Subcutaneous adipose tissue (tissue), 4 donors: ENCODE measurements around the gene MSI1. TPM values are rescaled to one million over a fixed set of nuclear protein-coding genes. Genes with fewer than 3 reads are reported as not detected.

Experiments used
- total RNA-seq, 4 donors: library from RNA; depleted of rRNA; stranded (reverse); fragments of >200 nt; gene quantifications; one replicate each; pipeline ENCODE4 v1.1.0, GENCODE V29; 2016
- TF ChIP-seq, protein P1 (sequence below): fragments of 450-650 bp; IDR thresholded peaks from one replicate; pipeline ENCODE4 v1.5.1; 2016; ENCODE audit warnings: low read depth, mild to moderate bottlenecking, control low read depth, antibody characterized with exemption, moderate library complexity

The MSI1 gene
- total RNA-seq, 4 donors from 2014 or later: not detected

DNA sequence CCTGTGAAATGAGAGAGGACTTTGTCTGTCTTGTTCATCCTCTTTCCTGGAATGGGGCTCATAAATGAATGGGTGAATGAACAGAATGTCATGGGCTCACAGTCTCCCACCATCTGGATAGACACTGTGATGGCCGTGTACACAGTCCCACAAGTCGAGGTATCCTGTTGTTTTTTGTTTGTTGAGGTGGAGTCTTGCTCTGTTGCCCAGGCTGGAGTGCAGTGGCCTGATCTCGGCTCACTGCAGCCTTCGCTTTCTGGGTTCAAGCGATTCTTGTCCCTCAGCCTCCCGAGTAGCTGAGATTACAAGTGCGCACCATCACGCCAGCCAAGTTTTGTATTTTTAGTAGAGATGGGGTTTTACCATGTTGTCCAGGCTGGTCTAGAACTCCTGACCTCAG is 25.3 kb downstream of the MSI1 start:
- TF ChIP-seq, protein P1, sequence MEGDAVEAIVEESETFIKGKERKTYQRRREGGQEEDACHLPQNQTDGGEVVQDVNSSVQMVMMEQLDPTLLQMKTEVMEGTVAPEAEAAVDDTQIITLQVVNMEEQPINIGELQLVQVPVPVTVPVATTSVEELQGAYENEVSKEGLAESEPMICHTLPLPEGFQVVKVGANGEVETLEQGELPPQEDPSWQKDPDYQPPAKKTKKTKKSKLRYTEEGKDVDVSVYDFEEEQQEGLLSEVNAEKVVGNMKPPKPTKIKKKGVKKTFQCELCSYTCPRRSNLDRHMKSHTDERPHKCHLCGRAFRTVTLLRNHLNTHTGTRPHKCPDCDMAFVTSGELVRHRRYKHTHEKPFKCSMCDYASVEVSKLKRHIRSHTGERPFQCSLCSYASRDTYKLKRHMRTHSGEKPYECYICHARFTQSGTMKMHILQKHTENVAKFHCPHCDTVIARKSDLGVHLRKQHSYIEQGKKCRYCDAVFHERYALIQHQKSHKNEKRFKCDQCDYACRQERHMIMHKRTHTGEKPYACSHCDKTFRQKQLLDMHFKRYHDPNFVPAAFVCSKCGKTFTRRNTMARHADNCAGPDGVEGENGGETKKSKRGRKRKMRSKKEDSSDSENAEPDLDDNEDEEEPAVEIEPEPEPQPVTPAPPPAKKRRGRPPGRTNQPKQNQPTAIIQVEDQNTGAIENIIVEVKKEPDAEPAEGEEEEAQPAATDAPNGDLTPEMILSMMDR: no peak

DNA sequence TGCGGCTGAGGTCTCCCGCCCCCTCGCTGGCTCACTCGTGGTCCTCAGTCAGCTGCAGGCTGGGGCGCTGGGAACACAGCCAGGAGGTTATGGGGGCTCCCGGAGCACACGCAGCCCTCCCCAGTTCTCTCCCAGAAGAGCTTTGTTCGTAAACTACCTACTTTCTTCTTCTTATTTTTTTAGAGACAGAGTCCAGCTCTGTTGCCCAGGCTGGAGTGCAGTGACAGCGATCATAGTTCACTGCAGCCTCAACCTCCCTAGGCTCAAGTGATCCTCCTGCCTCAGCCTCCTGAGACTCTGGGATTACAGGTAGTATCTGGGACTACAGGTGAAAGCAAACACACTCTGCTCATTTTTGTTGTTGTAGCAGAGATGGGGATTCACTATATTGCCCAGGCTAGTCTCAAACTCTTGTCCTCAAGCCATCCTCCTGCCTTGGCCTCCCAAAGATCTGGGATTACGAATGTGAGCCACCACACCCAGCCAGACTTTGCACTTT is 25.9 kb downstream of the MSI1 start:
- TF ChIP-seq, protein P1: no peak

DNA sequence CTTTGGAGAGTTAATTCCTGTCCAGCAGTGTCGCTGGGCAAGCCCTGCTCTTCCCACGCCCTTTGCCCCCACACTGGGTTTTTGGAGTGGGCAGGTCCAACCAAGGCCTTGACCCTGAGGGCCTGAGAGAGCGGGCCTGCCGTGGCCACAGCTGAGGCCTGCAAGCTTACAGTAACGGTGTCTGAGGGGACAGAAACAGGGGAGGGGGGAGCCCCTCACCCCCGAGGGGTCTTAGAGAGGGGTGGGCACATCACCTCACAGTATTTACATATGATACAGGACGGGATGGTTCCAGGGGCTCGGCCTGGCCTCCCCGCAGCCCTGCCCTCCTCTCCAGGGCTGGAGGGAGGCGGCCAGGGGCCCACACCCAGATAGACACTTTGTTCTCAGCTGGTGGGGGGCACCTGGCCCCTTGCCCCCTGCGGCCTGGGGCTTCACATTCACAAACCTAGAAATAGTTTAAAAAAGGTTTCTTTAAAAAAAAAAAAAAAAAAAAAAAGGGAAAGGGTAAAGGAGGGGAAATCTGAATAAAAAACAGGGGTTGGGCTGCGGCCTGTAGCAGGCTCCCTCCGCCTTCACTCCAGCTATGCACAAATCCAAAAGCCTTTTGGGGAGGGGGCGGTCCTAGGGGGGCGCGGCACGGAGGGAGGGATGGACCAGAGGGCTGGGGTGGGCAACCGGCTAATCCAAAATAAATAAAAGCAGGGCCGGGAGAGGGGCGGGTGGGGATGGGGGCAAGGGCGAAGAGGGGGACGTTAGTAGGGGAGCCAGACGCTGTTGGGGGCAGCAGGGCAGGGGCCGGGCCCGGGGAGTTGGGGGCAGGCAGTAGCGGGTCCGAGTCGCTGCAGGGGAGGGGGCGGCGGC is 26.6 kb downstream of the MSI1 start:
- TF ChIP-seq, protein P1: no peak

DNA sequence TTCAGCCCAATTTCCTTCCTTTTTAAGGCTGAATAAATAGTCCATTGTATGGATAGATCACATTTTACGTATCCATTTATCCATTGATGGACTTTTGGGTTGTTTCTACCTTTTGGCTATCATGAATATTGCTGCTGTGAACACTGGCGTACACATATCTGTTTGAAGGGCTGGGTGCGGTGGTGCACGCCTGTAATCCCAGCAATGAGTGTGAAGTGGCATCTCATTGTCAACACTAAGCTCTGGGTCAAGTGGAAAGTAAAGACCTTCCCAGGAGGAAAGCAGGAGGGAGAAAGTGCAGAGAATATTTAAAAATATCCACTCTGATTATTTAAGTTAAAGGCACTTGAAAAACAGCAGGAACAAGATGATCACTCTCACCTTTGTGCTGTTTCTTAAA is 29.7 kb downstream of the MSI1 start:
- TF ChIP-seq, protein P1: no peak

DNA sequence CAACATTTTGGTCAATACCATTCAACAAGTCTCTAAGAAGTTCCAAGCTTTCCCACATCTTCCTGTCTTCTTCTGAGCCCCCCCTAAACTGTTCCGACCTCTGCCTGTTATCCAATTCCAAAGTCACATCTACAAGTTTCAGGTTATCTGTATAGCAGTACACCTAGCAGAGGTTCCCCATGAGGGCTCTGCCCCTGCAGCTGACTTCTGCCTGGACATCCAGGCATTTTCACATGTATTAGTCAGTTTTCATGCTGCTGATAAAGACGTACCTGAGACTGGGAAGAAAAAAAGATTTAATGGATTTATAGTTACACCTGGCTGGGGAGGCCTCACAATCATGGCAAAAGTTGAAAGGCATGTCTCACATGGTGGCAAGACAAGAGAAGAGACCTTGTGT is 31.2 kb downstream of the MSI1 start:
- TF ChIP-seq, protein P1: no peak

DNA sequence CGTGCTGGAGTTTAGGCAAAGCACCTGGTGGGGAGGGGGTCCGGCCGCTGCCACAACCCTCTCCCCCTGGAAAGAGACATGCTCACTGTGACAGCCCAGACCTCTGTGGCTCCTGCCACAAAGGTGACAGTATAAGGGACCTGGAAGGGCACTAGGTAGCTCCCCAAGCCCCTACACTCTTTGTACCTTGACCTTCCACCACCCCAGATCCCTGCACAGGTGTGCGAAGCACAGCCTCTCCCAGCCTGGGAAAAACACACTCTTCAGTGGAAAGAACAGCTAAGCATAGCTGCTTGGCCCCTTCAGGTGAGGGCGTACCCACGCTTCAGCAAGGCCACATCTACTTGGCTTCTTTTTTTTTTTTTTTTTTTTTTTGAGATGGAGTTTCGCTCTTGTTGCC is 36.4 kb downstream of the MSI1 start:
- TF ChIP-seq, protein P1: no peak

- TF ChIP-seq, protein P1: no peak
Measured at GRCh38 chr12:120332041-120332440, 36.9 kb downstream of the MSI1 start.
